MCF 10A (cell line): ENCODE results near the gene ASTN2. TPM values are rescaled to one million over a fixed set of nuclear protein-coding genes. Genes with fewer than 3 reads are reported as not detected.

Source experiments
- BruUV-seq: library from RNA; stranded (reverse); fragments of 400-500 nt; replicated peaks from 2 replicates; lab custom pipeline; 2021; lab: Mats Ljungman, UMichigan
- CTCF ChIA-PET: fragments of 300-600 bp; sonication (Branson Sonifier 250); formaldehyde crosslinking; extraction: SDS; loops from one replicate; lab custom pipeline; 2021; ENCODE audit warnings: antibody characterized with exemption, inconsistent platforms; lab: Yijun Ruan, JAX
- POLR2A ChIA-PET: fragments of 300-600, 350-650 bp; sonication (Branson Sonifier 250); formaldehyde crosslinking; extraction: SDS; loops from one replicate; lab custom pipeline; 2020; ENCODE audit warnings: antibody characterized with exemption, inconsistent platforms; lab: Yijun Ruan, JAX
- DNase-seq: peaks from one replicate; pipeline ENCODE4 v3.0.0-alpha.2; 2018; ENCODE audit not compliant: unreplicated experiment
- H3K27ac Mint-ChIP-seq: one replicate; pipeline ENCODE4 v1.8.0; 2022; ENCODE audit warnings: mild to moderate bottlenecking, low read depth, mixed read lengths; ENCODE audit not compliant: unreplicated experiment
- H3K27me3 Mint-ChIP-seq: one replicate; pipeline ENCODE4 v1.8.0; 2022; ENCODE audit warnings: mixed read lengths; ENCODE audit not compliant: insufficient read depth, unreplicated experiment
- H3K36me3 Mint-ChIP-seq: one replicate; pipeline ENCODE4 v1.8.0; 2022; ENCODE audit warnings: mild to moderate bottlenecking, moderate library complexity, mixed read lengths; ENCODE audit not compliant: insufficient read depth, unreplicated experiment
- H3K4me1 Mint-ChIP-seq: one replicate; pipeline ENCODE4 v1.8.0; 2022; ENCODE audit warnings: mixed read lengths; ENCODE audit not compliant: insufficient read depth, unreplicated experiment
- H3K4me3 Mint-ChIP-seq: one replicate; pipeline ENCODE4 v1.8.0; 2022; ENCODE audit warnings: mild to moderate bottlenecking, moderate library complexity, mixed read lengths; ENCODE audit not compliant: unreplicated experiment
- H3K9me3 Mint-ChIP-seq: one replicate; pipeline ENCODE4 v1.8.0; 2022; ENCODE audit warnings: mixed read lengths; ENCODE audit not compliant: unreplicated experiment
- CTCF ChIP-seq: fragments of 200-600 bp; IDR thresholded peaks from one replicate; pipeline ENCODE4 v1.8.0; 2022; ENCODE audit warnings: antibody characterized with exemption, mild to moderate bottlenecking; ENCODE audit not compliant: unreplicated experiment
- intact Hi-C: fragments of 100-400 bp; cut with micrococcal nuclease; formaldehyde crosslinking; loops from 2 replicates; pipeline ENCODE4 v1.14.1; 2022
- total RNA-seq: library from RNA; stranded (reverse); gene quantifications from 2 replicates; pipeline ENCODE4 v1.2.3, GENCODE V29; 2022

Gene ASTN2
- total RNA-seq, 1 experiment from 2014 or later = 1.8 TPM

GRCh38 chr9:116954731-116955130, 460.1 kb downstream of the ASTN2 start:
- ChIA-PET CTCF (interaction anchor here (1.0 to 1.6 kb wide), 3 partner anchors 22 to 217 kb away, joined by 4 to 5 read pairs (median 4); no protein-coding TSS in a partner anchor), POLR2A (no interaction called here)
- intact Hi-C loops = no loop called here
- H3K4me3 Mint-ChIP-seq = no peak overlapping the region
- H3K27me3 Mint-ChIP-seq = no peaks in the 10 kb centered on the region
- H3K9me3 Mint-ChIP-seq = no peaks in the 10 kb centered on the region
- no peak for TF ChIP-seq CTCF
- H3K36me3 Mint-ChIP-seq = no peaks in the 10 kb centered on the region
- H3K27ac Mint-ChIP-seq = no peak overlapping the region
- peaks cover 10% of the 10 kb centered on the region for H3K4me1 Mint-ChIP-seq
- no TSS peak for BruUV-seq
- DNase-seq = no peak

GRCh38 chr9:116953271-116953670, 461.6 kb downstream of the ASTN2 start:
- Mint-ChIP-seq H3K9me3 (no peaks in the 10 kb centered on the region), H3K27ac (no peak overlapping the region), H3K4me3 (no peak overlapping the region), H3K4me1 (peaks cover 10% of the 10 kb centered on the region), H3K27me3 (no peaks in the 10 kb centered on the region), H3K36me3 (no peaks in the 10 kb centered on the region)
- intact Hi-C loops = no loop called here
- POLR2A ChIA-PET = interaction anchor here (0.9 kb wide), 1 partner anchor 17 kb away, joined by 3 read pairs; no protein-coding TSS in a partner anchor
- no peak for TF ChIP-seq CTCF
- BruUV-seq = no TSS peak
- DNase-seq = no peak
- CTCF ChIA-PET = interaction anchor here (0.6 to 1.4 kb wide), 4 partner anchors 12 to 92 kb away, joined by 3 to 5 read pairs (median 3); no protein-coding TSS in a partner anchor

GRCh38 chr9:116952436-116952810, 462.4 kb downstream of the ASTN2 start:
- peaks cover 10% of the 10 kb centered on the region for H3K4me1 Mint-ChIP-seq
- intact Hi-C loops = no loop called here
- H3K27ac Mint-ChIP-seq = no peak overlapping the region
- BruUV-seq = no TSS peak
- H3K36me3 Mint-ChIP-seq = no peaks in the 10 kb centered on the region
- ChIA-PET POLR2A (interaction anchor here (0.6 to 0.7 kb wide), 2 partner anchors 21 to 41 kb away, joined by 3 read pairs; no protein-coding TSS in a partner anchor), CTCF (no interaction called here)
- no peaks in the 10 kb centered on the region for H3K27me3 Mint-ChIP-seq
- TF ChIP-seq CTCF = no peak
- no peaks in the 10 kb centered on the region for H3K9me3 Mint-ChIP-seq
- no peak for DNase-seq
- no peak overlapping the region for H3K4me3 Mint-ChIP-seq

- ChIA-PET POLR2A (interaction anchor here (0.6 kb wide), 1 partner anchor 42 kb away, joined by 3 read pairs; no protein-coding TSS in a partner anchor), CTCF (no interaction called here)
- no peak for TF ChIP-seq CTCF
- DNase-seq = peak; percentile 22
- Mint-ChIP-seq H3K4me1 (peaks cover 10% of the 10 kb centered on the region), H3K27ac (no peak overlapping the region), H3K9me3 (no peaks in the 10 kb centered on the region), H3K36me3 (no peaks in the 10 kb centered on the region), H3K27me3 (no peaks in the 10 kb centered on the region), H3K4me3 (no peak overlapping the region)
- intact Hi-C loops = no loop called here
- BruUV-seq = no TSS peak
Observed at GRCh38 chr9:116951588-116952435, 463.0 kb downstream of the ASTN2 start.
